Testis (tissue), 3 donors: ENCODE measurements around the gene SYNE2. TPM values are rescaled to one million over a fixed set of nuclear protein-coding genes. Genes with fewer than 3 reads are reported as not detected.

Experiments
- DNase-seq: peaks from one replicate; pipeline ENCODE4 v3.0.0-alpha.2; 2019
- H3K27ac ChIP-seq, 2 donors: fragments of 200-600 bp; sonication (generic); one replicate each; pipeline ENCODE4 v1.5.1; 2019
- H3K27me3 ChIP-seq: fragments of 200-600 bp; sonication (generic); one replicate; pipeline ENCODE4 v1.5.1; 2019
- H3K36me3 ChIP-seq: fragments of 200-600 bp; sonication (generic); one replicate; pipeline ENCODE4 v1.5.1; 2017; ENCODE audit warnings: low read depth; ENCODE audit errors: missing control alignments
- H3K4me1 ChIP-seq: fragments of 200-600 bp; sonication (generic); one replicate; pipeline ENCODE4 v1.5.1; 2019
- H3K4me3 ChIP-seq, 2 donors: fragments of 200-600 bp; sonication (generic); one replicate each; pipeline ENCODE4 v1.5.1; 2017 to 2019
- H3K9me3 ChIP-seq: fragments of 200-600 bp; sonication (generic); one replicate; pipeline ENCODE4 v1.5.1; 2017
- POLR2A ChIP-seq: fragments of 450-650 bp; IDR thresholded peaks from one replicate; pipeline ENCODE4 v1.6.1; 2017; ENCODE audit warnings: antibody characterized with exemption, mild to moderate bottlenecking, moderate library complexity
- WGBS, 2 donors: methylation state at CpG; one replicate each; pipeline ENCODE4 v1.1.5; 2018; 5-methylcytosine and 5-hydroxymethylcytosine counted together
- intact Hi-C: fragments of 100-400 bp; cut with DNase I; formaldehyde crosslinking; loops from one replicate; pipeline ENCODE4 v1.15.1; 2023; ENCODE audit warnings: low total_unique reads
- polyA plus RNA-seq: library from polyadenylated mRNA; stranded (reverse); fragments of 350-450 nt; fragmentation: Illumina TruSeq; extraction: RNeasy Lipid Tissue Mini Kit (QIAGEN cat#74804); gene quantifications from one replicate; pipeline ENCODE4 v1.2.3, GENCODE V29; 2014; ENCODE audit warnings: low read depth, low replicate concordance; ENCODE audit not compliant: insufficient read depth
- total RNA-seq, 2 donors: library from RNA; depleted of rRNA; stranded (reverse); fragments of >200 nt; gene quantifications; one replicate each; pipeline ENCODE4 v1.2.3, GENCODE V29; 2016
- TF ChIP-seq, protein P1 (sequence below), 3 experiments: fragments of 450-650 bp in 2 of 3; fragments of 200-600 bp in 1 of 3; sonication (generic) in 1 of 3; IDR thresholded peaks; one replicate each; pipeline ENCODE4 v1.5.1; 2016 to 2019; ENCODE audit warnings: antibody characterized with exemption in 3 of 3, mild to moderate bottlenecking in 2 of 3, moderate library complexity in 1 of 3

The SYNE2 gene
- total and polyA plus RNA-seq, 3 donors from 2014 or later = 74.6 to 519 (median 511) TPM

DNA sequence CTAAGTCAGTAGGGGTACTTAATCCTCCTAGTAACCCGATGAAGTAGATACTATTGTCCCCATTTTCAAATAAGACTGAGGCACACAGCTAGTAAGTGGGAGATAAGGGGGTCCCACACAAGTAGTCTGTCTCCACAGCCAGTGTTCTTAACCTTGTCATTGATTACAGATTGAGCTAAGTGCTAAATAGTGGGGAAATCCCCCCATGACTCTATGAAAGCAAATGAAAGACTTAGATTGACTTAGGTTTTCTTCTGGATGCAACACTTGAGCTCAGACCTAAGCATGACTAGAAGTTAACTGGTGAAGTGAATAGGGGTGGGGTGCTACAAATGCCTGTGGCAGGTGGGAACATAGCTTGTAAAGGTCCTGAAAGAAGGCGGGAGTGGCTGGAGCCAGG is 73.8 kb downstream of the SYNE2 start:
- Histone ChIP-seq H3K9me3 (no peaks in the 10 kb centered on the region), H3K27ac (no peak overlapping the region), H3K27me3 (no peaks in the 10 kb centered on the region), H3K36me3 (no peaks in the 10 kb centered on the region), H3K4me1 (peaks cover 18% of the 10 kb centered on the region), H3K4me3 (no peak overlapping the region)
- no peak for DNase-seq
- WGBS, 2 donors = 94% methylated on average over 2 of the region's 2 CpGs
- intact Hi-C loops = no loop called here
- TF ChIP-seq, protein P1, sequence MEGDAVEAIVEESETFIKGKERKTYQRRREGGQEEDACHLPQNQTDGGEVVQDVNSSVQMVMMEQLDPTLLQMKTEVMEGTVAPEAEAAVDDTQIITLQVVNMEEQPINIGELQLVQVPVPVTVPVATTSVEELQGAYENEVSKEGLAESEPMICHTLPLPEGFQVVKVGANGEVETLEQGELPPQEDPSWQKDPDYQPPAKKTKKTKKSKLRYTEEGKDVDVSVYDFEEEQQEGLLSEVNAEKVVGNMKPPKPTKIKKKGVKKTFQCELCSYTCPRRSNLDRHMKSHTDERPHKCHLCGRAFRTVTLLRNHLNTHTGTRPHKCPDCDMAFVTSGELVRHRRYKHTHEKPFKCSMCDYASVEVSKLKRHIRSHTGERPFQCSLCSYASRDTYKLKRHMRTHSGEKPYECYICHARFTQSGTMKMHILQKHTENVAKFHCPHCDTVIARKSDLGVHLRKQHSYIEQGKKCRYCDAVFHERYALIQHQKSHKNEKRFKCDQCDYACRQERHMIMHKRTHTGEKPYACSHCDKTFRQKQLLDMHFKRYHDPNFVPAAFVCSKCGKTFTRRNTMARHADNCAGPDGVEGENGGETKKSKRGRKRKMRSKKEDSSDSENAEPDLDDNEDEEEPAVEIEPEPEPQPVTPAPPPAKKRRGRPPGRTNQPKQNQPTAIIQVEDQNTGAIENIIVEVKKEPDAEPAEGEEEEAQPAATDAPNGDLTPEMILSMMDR (IDR thresholded peaks at IDR 0.05) = no peak
- TF ChIP-seq POLR2A = no peak

DNA sequence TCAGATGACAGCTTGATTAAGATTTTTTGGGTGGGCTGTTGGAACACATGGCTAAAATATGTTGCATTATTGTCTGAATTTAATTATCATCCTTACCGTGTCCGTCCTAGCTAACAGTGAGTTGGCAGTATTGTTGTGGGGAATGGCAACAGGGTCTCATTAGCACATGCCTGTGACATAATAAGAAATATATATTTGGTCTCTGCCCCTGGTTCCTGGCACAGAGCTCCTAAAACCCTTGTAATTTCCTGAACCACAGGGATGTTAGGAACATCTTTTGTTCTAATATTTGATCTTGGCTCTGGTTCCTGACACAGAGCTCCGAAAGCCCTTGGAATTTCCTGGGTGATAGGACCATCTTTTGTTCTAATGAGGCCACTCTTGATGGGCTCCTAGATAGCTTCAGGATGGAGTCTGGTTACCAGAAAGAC is 76.0 kb downstream of the SYNE2 start:
- Histone ChIP-seq H3K4me1 (peaks cover 11% of the 10 kb centered on the region), H3K4me3 (no peak overlapping the region), H3K27ac (peak overlapping the region in 1 of 2 donors; percentile 4), H3K9me3 (no peaks in the 10 kb centered on the region), H3K36me3 (no peaks in the 10 kb centered on the region), H3K27me3 (no peaks in the 10 kb centered on the region)
- intact Hi-C loops = no loop called here
- no peak for DNase-seq
- TF ChIP-seq, protein P1 (IDR thresholded peaks at IDR 0.05) = no peak
- no peak for TF ChIP-seq POLR2A
- 31 to 36% methylated on average over 3 of the region's 3 CpGs for WGBS, 2 donors

DNA sequence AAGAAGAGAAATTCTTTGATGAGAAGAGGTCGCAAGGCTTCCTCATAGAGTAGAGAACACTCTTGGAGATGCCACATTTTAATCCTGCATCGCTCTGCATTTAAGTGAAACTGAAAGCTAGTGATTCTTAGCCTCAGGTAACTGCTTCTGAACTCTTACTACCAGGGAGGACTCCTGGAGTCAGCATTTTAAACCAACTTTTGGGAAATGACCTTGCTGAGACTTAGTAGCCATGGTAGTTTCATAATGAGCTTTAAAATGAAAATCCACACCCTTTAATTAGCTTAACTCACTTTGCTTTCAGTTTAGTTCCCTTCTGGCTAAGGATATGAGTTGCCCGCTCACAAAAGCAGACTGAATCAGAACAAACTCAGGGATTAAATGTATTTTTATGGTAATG is 80.3 kb downstream of the SYNE2 start:
- DNase-seq = no peak
- intact Hi-C loops = no loop called here
- Histone ChIP-seq H3K4me3 (no peak overlapping the region), H3K36me3 (no peaks in the 10 kb centered on the region), H3K4me1 (peaks cover 11% of the 10 kb centered on the region), H3K9me3 (no peaks in the 10 kb centered on the region), H3K27ac (peak overlapping the region in 1 of 2 donors; percentile 42), H3K27me3 (no peaks in the 10 kb centered on the region)
- no peak for TF ChIP-seq POLR2A
- TF ChIP-seq, protein P1 (IDR thresholded peaks at IDR 0.05) = no peak
- WGBS, 2 donors = 66 to 78% methylated on average over 3 of the region's 3 CpGs

DNA sequence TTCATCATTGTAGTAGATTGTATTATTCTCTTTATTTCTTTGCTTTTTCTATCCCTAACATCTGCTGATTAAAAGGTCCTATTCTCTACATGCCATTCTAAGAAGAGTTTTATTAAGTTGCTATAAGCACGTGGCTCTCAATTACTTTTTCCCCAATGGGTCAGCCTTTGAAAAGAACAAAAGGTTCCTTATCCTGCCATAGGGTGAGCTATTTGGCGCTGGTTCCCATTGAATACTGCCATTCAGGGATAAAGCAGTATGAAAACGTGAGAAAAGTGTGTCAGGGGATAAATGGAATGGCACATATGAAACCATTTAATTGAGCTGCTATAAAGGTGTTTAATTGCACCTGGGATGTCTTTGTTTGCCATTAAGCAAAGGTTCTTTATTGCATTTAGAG is 80.9 kb downstream of the SYNE2 start:
- no peaks in the 10 kb centered on the region for H3K36me3 ChIP-seq
- H3K4me3 ChIP-seq = no peak overlapping the region
- H3K4me1 ChIP-seq = peaks cover 6% of the 10 kb centered on the region
- intact Hi-C loops = no loop called here
- peak overlapping the region in 1 of 2 donors; percentile 42 for H3K27ac ChIP-seq
- H3K27me3 ChIP-seq = no peaks in the 10 kb centered on the region
- TF ChIP-seq POLR2A = no peak
- TF ChIP-seq, protein P1 (IDR thresholded peaks at IDR 0.05) = no peak
- WGBS, 2 donors = 27 to 33% methylated on average over 3 of the region's 3 CpGs
- no peak for DNase-seq
- no peaks in the 10 kb centered on the region for H3K9me3 ChIP-seq

DNA sequence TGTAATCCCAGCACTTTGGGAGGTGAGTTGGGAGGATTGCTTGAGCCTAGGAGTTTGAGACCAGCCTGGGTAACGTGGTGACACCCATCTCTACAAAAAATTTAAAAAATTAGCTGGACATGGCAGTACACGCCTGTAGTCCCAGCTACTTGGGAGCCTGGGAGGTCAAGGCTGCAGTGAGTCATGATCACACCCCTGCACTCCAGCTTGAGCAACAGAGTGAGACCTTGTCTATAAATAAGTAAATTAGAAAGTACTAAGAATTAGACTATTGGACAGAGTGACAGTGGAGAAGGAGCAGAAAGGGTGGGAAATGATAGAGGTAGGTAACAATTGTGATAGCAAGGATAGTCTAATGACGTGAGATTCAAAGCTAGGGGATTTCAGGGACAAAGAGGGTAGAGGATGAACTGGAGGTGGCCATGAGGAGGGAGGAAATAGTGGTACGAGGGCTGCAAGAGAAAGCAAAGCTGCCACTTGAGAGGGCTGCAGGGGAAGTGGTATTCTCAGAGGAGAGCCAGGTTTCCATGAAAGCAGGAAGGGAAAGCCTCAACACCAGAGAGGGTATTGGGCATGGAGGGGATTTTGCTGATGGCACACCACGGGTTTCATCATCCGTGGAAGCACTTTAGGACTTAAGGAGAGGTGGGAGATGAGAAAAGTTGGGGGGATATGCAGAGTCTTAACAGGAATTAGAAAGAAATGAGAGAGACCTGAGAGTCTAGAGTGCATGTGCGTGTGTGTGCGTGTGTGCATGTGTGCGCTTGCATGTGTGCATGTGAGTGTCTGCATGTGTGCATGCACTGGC is 85.6 kb downstream of the SYNE2 start:
- TF ChIP-seq, protein P1 (IDR thresholded peaks at IDR 0.05) = no peak
- TF ChIP-seq POLR2A = no peak
- DNase-seq = no peak
- H3K9me3 ChIP-seq = no peaks in the 10 kb centered on the region
- no peaks in the 10 kb centered on the region for H3K36me3 ChIP-seq
- intact Hi-C loops = no loop called here
- H3K27me3 ChIP-seq = no peaks in the 10 kb centered on the region
- no peak overlapping the region for H3K27ac ChIP-seq
- 79 to 86% methylated on average over 9 of the region's 9 CpGs for WGBS, 2 donors
- H3K4me1 ChIP-seq = peaks cover 2% of the 10 kb centered on the region
- H3K4me3 ChIP-seq = no peak overlapping the region
